GM18873 (cell line): ENCODE results near the gene NLRC3.
"Not testable (repeated sequence)": the region's sequence is repeated elsewhere in the genome, so short reads cannot be mapped to it uniquely, and the experiment has no call there.

Experiments used
- ATAC-seq: cut with Tn5 transposase; IDR thresholded peaks from one replicate; pipeline ENCODE4 v1.9.1; 2021; ENCODE audit warnings: mild to moderate bottlenecking, moderate library complexity, moderate number of reproducible peaks; ENCODE audit not compliant: unreplicated experiment, low FRiP score

The NLRC3 gene

GRCh38 chr16:3520841-3521240, 56.4 kb downstream of the NLRC3 start:
- ATAC-seq: no peak

- ATAC-seq: no peak
These were observed 56.8 kb downstream of the NLRC3 start for GRCh38 chr16:3520413-3520812.

GRCh38 chr16:3519581-3519980, 57.6 kb downstream of the NLRC3 start:
- no peak for ATAC-seq

GRCh38 chr16:3518986-3519348, 58.2 kb downstream of the NLRC3 start:
- ATAC-seq: no peak

GRCh38 chr16:3518292-3518985, 58.8 kb downstream of the NLRC3 start:
- no peak for ATAC-seq

- ATAC-seq: no peak
These were observed 61.3 kb downstream of the NLRC3 start for GRCh38 chr16:3515897-3516296.

- ATAC-seq: no peak
These were observed 62.6 kb downstream of the NLRC3 start for GRCh38 chr16:3514621-3515020.

- ATAC-seq: no peak
These were observed 63.2 kb downstream of the NLRC3 start for GRCh38 chr16:3513892-3514583.

GRCh38 chr16:3511286-3512180, 65.7 kb downstream of the NLRC3 start:
- no peak for ATAC-seq

GRCh38 chr16:3510416-3510815, 66.8 kb downstream of the NLRC3 start:
- no peak for ATAC-seq

- ATAC-seq: no peak
These were observed 67.7 kb downstream of the NLRC3 start for GRCh38 chr16:3509470-3509928.

- ATAC-seq: no peak
These were observed 68.5 kb downstream of the NLRC3 start for GRCh38 chr16:3508736-3509135.

GRCh38 chr16:3503523-3503922, 73.7 kb downstream of the NLRC3 start:
- no peak for ATAC-seq

GRCh38 chr16:3501783-3502400, 75.3 kb downstream of the NLRC3 start:
- no peak for ATAC-seq

- ATAC-seq: not testable (repeated sequence)
These were observed 75.8 kb downstream of the NLRC3 start for GRCh38 chr16:3501412-3501761.

GRCh38 chr16:3498988-3499387, 78.2 kb downstream of the NLRC3 start:
- no peak for ATAC-seq

GRCh38 chr16:3497771-3498170, 79.4 kb downstream of the NLRC3 start:
- ATAC-seq: no peak

GRCh38 chr16:3496386-3496785, 80.8 kb downstream of the NLRC3 start:
- ATAC-seq: no peak

- no peak for ATAC-seq
These were observed 82.0 kb downstream of the NLRC3 start, which contains the start of gene C16orf90 for GRCh38 chr16:3495176-3495575. C16orf90 (minus strand) TSS chr16:3495489; CDS start chr16:3495421, 68 bp downstream.

GRCh38 chr16:3494386-3494973, 82.7 kb downstream of the NLRC3 start:
- no peak for ATAC-seq
